ENCODE results near the gene BBS2. TPM values are rescaled to one million over a fixed set of nuclear protein-coding genes. Genes with fewer than 3 reads are reported as not detected.

The BBS2 gene
- polyA plus RNA-seq, 3 donors from 2014 or later, result 16.9 to 25.6 (median 19.2) TPM

DNA sequence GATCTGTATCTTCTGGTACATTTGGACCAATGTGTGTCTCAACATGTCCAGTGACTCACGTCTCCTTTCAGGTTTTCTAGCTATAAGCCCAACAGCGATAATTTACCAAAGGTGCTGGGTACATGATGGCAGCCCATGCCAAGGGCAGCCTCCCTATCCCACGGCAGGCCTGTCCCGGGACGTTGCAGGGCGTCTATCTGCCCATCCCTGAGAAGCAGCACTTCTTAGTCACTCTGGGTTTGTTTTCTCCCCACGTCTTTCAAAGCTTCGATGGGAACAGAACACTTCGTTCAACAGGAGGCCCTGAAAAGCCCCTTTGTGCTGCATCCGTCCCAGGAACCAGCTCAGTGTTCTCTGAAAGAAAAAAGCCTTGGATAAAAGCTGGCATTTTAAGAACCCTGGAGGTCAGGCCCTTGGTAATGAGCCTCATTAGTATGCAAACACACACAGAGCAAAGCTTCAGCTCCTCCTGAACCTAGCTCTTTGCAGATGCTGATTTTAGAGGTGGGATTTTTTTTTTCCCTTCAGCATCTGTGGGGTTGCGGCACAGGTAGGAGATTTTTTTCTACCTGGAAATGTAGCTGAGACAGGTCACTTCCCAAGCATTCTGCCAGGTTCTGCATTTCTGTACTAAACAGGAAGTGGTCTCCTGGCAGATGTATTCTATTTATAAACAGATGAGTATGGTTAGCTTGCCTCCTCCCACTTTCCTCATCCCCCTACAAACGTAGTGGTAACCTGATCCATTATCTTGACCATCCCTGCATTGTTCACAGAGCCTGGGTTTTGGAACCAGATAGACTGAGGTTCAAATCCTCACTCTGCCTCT is 27.5 kb upstream of the BBS2 start:
- Mint-ChIP-seq H3K27me3 (ENCODE audit: low read depth in 3 of 3) (peaks cover 0 to 5% (median 4%) of the 10 kb centered on the region in 3 donors), H3K27ac (no peak overlapping the region), H3K9me3 (no peaks in the 10 kb centered on the region), H3K4me1 (peaks cover 4 to 11% of the 10 kb centered on the region in 2 donors), H3K36me3 (no peaks in the 10 kb centered on the region), H3K4me3 (no peak overlapping the region)
- DNase-seq, result no peak

DNA sequence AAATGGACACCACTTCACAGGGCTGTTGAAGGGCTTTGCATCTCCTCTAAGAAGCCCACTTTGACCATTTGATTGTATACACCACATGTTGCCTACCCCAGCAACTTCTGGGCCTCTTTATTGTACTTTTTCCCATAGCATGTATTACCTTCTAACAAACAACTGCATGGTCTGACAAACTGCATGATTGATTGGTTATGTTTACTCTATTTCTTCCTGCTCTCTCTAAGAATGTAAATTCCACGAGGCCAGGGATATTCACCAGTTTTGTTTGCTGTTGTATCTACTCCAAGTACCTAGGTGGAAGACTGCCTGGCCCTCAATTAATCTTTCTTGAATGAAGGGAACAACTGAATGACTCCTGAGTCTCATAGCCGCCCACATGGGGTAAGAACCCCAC is 22.2 kb upstream of the BBS2 start:
- Mint-ChIP-seq H3K9me3 (no peaks in the 10 kb centered on the region), H3K27me3 (ENCODE audit: low read depth in 3 of 3) (peaks cover 3 to 10% (median 9%) of the 10 kb centered on the region in 3 donors), H3K4me3 (no peak overlapping the region), H3K36me3 (no peaks in the 10 kb centered on the region), H3K4me1 (no peaks in the 10 kb centered on the region), H3K27ac (no peak overlapping the region)
- DNase-seq, result no peak

DNA sequence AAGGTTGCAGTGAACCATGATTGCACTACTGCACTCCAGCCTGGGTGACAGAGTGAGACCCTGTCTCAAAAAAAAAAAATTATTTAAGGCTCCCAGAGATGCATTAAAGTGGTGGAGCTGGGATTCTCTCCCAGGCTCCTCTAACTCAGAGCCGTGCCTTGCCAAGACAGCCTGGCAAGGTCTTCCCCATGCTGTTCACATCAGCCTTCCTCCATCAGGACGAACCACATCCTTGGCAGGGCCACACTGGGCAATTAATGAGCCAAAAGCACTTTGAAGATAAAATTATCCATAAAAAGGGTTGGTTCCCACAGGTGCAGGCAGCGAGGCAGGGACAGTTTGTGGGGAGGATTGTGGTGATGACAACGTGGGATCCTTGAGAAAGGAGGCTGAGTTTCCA is 19.8 kb upstream of the BBS2 start:
- no peaks in the 10 kb centered on the region for H3K9me3 Mint-ChIP-seq
- H3K36me3 Mint-ChIP-seq, result no peaks in the 10 kb centered on the region
- H3K4me1 Mint-ChIP-seq, result no peaks in the 10 kb centered on the region
- DNase-seq, result no peak
- H3K27ac Mint-ChIP-seq, result no peak overlapping the region
- peaks cover 3 to 15% (median 9%) of the 10 kb centered on the region in 3 donors for H3K27me3 Mint-ChIP-seq (ENCODE audit: low read depth in 3 of 3)
- H3K4me3 Mint-ChIP-seq, result no peak overlapping the region

DNA sequence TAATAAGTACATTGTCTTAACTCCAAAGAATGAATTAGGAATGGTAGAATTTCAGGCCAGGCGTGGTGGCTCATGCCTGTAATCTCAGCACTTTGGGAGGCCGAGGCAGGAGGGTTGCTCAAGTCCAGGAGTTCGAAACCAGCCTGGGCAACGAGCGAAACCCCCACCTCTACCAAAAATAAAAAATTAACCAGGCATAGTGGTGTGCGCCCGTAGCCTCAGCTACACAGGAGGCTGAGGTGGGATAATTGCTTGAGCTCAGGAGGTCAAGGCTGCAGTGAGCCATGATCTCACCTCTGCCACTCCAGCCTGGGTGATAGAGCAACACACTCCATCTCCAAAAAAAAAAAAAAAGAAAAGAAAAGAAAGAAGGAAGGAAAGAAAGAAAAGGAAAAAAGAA is 18.5 kb upstream of the BBS2 start:
- Mint-ChIP-seq H3K9me3 (no peaks in the 10 kb centered on the region), H3K27ac (no peak overlapping the region), H3K27me3 (ENCODE audit: low read depth in 3 of 3) (peaks cover 3 to 15% (median 9%) of the 10 kb centered on the region in 3 donors), H3K4me3 (no peak overlapping the region), H3K36me3 (no peaks in the 10 kb centered on the region), H3K4me1 (no peaks in the 10 kb centered on the region)
- no peak for DNase-seq

DNA sequence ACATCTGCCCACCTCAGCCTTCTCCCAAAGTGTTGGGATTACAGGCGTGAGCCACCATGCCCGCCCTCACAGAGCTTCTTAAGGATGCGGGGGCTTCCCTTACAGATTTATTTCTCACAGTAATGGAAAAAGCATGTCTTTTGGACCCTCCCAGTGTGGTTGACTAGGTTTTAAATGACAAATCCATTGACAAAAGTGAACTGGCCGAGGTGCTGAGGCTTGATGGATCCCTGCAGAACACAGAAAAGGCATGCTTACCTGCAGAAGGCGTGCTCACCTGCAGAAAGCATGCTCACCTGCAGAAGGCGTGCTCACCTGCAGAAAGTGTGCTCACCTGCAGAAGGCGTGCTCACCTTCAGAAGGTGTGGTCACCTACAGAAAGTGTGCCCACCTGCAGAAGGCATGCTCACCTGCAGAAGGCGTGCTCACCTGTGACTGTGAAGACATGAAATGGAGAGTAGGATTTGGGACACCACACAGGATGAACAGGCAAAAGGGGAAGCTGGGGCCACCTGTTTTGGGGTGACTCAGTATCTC is 15.1 kb upstream of the BBS2 start:
- no peak overlapping the region for H3K4me3 Mint-ChIP-seq
- H3K4me1 Mint-ChIP-seq, result no peaks in the 10 kb centered on the region
- H3K27me3 Mint-ChIP-seq (ENCODE audit: low read depth in 3 of 3), result peaks cover 0 to 11% (median 3%) of the 10 kb centered on the region in 3 donors
- H3K9me3 Mint-ChIP-seq, result no peaks in the 10 kb centered on the region
- DNase-seq, result no peak
- no peak overlapping the region for H3K27ac Mint-ChIP-seq
- H3K36me3 Mint-ChIP-seq, result peaks cover 0 to 5% (median 0%) of the 10 kb centered on the region in 3 donors

DNA sequence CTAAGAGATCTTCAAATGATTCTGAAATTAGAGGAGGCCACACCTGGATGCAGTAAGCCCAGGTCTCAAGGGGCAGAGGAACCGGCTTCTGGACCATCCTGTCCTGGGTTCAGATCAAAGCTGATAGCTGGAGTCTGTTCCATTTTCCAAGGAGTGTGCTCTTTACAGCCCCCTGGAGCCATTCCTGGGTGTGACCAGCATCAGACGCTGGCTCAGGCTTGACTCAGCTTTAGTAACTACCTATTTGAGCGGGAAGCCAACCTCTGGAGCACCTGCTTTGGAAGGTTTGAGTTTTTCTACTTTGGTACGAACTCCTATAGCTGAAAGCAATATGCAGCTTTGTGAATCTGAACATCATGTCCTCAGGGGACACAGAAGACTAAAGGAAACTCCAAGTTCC is 12.9 kb upstream of the BBS2 start:
- Mint-ChIP-seq H3K27ac (no peak overlapping the region), H3K36me3 (peaks cover 0 to 5% (median 0%) of the 10 kb centered on the region in 3 donors), H3K9me3 (no peaks in the 10 kb centered on the region), H3K4me3 (no peak overlapping the region), H3K4me1 (no peaks in the 10 kb centered on the region), H3K27me3 (ENCODE audit: low read depth in 3 of 3) (peaks cover 0 to 6% (median 3%) of the 10 kb centered on the region in 3 donors)
- DNase-seq, result no peak

DNA sequence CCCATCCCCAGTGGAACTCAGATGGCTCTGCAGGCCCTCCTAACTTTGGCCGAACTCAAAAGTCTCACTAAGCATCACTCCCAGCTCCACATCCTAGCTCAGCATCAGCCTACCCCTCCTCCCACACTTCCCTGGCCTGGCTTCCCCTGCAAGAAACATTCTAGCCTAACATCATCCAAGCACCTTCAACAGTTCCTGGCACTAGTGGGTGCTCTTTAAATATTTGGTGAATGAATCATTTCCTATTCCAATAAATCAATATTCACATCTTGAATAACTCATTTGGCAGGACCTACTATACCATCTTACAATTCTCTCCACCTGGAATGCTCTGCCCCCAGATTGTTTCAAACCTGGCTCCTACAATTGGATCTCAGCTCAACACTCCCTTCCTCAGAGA is 11.0 kb upstream of the BBS2 start:
- peaks cover 0 to 5% (median 0%) of the 10 kb centered on the region in 3 donors for H3K36me3 Mint-ChIP-seq
- H3K4me1 Mint-ChIP-seq, result no peaks in the 10 kb centered on the region
- H3K9me3 Mint-ChIP-seq, result no peaks in the 10 kb centered on the region
- no peak for DNase-seq
- no peak overlapping the region for H3K27ac Mint-ChIP-seq
- H3K27me3 Mint-ChIP-seq (ENCODE audit: low read depth in 3 of 3), result peaks cover 0 to 3% (median 3%) of the 10 kb centered on the region in 3 donors
- no peak overlapping the region for H3K4me3 Mint-ChIP-seq

DNA sequence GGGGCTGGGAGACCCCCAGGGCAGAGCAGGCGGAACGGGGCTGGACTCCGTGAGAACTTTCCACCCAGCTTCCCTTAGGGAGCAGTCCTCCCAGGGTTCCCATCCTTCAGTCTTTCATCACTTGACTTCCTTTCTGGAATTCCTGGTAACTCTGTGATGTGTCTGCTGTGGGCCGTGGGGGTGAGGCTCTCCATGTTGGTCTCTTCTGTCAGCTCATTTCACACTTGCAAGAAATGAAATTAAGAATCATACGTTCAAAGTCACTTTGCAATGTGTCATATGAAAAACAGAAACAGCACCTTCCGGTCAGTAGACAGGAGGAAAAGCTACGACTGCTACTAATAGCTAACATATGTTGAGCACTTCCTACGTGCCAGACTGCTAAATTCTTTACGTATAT is 5.4 kb upstream of the BBS2 start:
- Mint-ChIP-seq H3K27me3 (ENCODE audit: low read depth in 3 of 3) (peaks cover under 1 to 2% (median under 1%) of the 10 kb centered on the region in 3 donors), H3K9me3 (no peaks in the 10 kb centered on the region), H3K4me3 (no peak overlapping the region), H3K27ac (no peak overlapping the region), H3K36me3 (no peaks in the 10 kb centered on the region), H3K4me1 (peaks cover 6 to 8% of the 10 kb centered on the region in 2 donors)
- DNase-seq, result no peak

DNA sequence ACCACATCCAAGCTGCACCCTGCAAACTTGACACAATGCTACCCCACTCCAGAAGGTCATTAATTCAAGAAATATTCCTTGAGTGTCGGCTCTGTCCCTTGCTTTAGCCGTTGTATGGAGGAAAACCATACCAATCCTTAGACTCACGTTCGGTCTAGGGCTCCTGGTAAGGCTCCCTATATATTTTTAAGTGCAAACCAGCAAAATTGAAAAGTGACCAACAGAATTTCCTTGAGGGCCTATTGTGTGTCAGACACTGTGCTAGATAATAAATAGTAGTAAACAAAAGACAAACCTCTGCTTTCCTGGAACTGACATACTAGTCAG is 390 bp upstream of the BBS2 start:
- H3K36me3 Mint-ChIP-seq, result no peaks in the 10 kb centered on the region
- H3K9me3 Mint-ChIP-seq, result no peaks in the 10 kb centered on the region
- DNase-seq, result no peak
- peak overlapping the region; percentile 50 to 90 (median 84) for H3K27ac Mint-ChIP-seq
- H3K4me1 Mint-ChIP-seq, result peaks cover 16 to 22% of the 10 kb centered on the region in 2 donors
- H3K4me3 Mint-ChIP-seq, result peak overlapping the region; percentile 84 to 90 (median 87)
- H3K27me3 Mint-ChIP-seq (ENCODE audit: low read depth in 3 of 3), result peaks cover 9 to 11% (median 10%) of the 10 kb centered on the region in 3 donors

DNA sequence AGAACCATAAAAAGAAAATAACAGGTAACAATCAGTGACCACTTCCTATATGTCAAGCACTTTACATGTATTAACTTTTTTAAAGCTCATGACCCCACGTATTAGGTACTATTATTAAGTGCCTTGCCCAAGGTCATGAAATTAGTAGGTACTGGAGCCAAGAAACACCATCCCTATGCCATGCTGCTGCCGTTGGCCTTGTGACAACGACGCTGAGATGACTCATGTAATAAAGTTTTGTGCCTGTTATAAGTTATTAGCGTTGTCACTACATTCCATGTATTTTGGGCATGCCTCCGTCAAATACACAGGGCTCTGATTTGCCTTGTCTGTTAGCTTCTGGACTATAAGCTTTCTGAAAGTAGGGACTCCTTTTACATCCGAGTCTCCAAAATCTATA is 1.4 kb downstream of the BBS2 start:
- peak overlapping the region in 4 of 6 donors; percentile 26 to 56 (median 40) for H3K27ac Mint-ChIP-seq
- no peaks in the 10 kb centered on the region for H3K9me3 Mint-ChIP-seq
- no peak for DNase-seq
- peaks cover 9 to 11% (median 10%) of the 10 kb centered on the region in 3 donors for H3K27me3 Mint-ChIP-seq (ENCODE audit: low read depth in 3 of 3)
- no peaks in the 10 kb centered on the region for H3K36me3 Mint-ChIP-seq
- peak overlapping the region; percentile 68 to 90 (median 87) for H3K4me3 Mint-ChIP-seq
- peaks cover 24 to 26% of the 10 kb centered on the region in 2 donors for H3K4me1 Mint-ChIP-seq

DNA sequence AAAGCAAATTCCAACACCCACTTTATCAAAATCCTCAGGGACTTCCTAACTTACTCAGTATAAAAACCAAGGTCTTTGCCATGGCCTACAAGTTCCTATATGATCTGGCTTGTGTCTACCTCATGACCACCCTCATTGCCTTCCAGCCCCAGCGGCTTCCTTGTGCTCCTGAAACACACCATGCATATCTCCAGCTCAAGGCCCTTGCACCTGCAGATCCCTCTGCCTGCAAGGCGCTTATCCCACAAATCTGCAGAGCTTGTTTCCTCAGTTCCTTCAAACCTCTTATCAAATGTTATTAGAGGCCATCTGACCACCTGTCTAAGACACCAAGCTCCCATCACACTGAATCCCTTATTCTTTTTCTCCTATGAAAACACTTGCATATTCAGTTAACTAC is 2.6 kb downstream of the BBS2 start:
- Mint-ChIP-seq H3K4me3 (no peak overlapping the region), H3K9me3 (no peaks in the 10 kb centered on the region), H3K27ac (peak overlapping the region in 1 of 6 donors; percentile 2), H3K4me1 (peaks cover 26 to 27% of the 10 kb centered on the region in 2 donors), H3K36me3 (peaks cover 0 to 3% (median 0%) of the 10 kb centered on the region in 3 donors), H3K27me3 (ENCODE audit: low read depth in 3 of 3) (peaks cover 9 to 11% (median 10%) of the 10 kb centered on the region in 3 donors)
- no peak for DNase-seq

DNA sequence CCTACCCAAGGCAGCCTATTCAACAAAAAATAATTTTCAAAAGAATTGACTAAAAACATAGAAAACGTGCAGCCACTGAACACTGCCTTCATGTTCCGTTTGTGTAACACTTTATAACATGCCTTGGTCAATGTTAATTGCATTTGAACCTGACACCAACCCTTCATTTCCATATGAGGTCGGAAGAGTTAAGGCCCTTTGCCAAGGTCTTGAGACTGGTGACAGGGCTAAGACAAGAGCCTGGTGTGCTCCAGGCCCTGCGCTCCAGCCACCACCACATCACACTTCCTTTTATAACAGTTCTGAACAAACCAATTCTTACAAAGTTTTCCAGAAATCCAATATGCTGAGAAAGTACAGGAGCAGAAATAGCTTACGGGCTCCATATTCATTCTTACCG is 4.2 kb downstream of the BBS2 start:
- no peak overlapping the region for H3K4me3 Mint-ChIP-seq
- H3K36me3 Mint-ChIP-seq, result peaks cover 1 to 13% (median 6%) of the 10 kb centered on the region in 3 donors
- H3K27ac Mint-ChIP-seq, result no peak overlapping the region
- no peaks in the 10 kb centered on the region for H3K9me3 Mint-ChIP-seq
- peaks cover 23 to 26% of the 10 kb centered on the region in 2 donors for H3K4me1 Mint-ChIP-seq
- DNase-seq, result no peak
- H3K27me3 Mint-ChIP-seq (ENCODE audit: low read depth in 3 of 3), result peaks cover 8 to 11% (median 10%) of the 10 kb centered on the region in 3 donors

DNA sequence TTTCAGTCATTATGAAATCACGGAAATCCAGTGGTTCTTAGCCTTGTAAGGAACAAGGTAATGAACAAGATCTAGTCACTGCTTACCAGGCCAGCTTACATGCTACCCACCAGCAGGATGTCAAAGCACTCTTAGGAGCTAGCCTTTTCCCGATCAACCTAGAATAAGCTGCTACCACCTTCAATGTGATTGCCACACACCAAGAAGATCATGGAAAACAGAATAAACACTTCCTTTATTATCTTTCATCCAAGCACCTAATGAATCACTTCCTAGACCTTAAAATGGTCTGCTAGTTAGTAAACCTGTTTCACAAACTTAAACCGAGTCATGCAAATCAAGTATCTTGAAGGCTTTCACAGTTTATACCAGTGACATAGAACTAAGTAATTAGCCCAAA is 5.0 kb downstream of the BBS2 start:
- Mint-ChIP-seq H3K9me3 (no peaks in the 10 kb centered on the region), H3K27ac (peak overlapping the region in 2 of 6 donors; percentile 6 to 26), H3K4me1 (peaks cover 16 to 18% of the 10 kb centered on the region in 2 donors), H3K4me3 (no peak overlapping the region), H3K36me3 (peaks cover 5 to 17% (median 11%) of the 10 kb centered on the region in 3 donors), H3K27me3 (ENCODE audit: low read depth in 3 of 3) (peaks cover 5 to 6% (median 5%) of the 10 kb centered on the region in 3 donors)
- no peak for DNase-seq

DNA sequence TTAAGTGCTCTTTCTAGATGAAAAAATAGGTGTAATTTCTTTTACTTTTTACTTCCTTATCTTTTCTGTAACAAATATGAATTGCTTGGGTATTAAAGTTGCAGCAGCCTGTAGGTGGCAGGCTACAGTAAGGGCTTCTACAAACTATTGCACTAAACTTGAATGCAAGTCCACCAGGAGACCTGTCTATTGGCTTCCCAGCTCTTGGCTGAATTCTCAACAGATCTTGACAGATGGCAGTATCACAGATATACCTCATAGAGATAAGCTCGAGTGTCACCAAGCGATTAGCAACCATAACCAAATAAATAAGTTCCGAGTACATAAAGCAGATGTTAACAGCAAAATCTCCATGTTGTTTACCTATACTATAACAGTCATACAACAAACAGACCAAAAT is 5.9 kb downstream of the BBS2 start:
- Mint-ChIP-seq H3K9me3 (no peaks in the 10 kb centered on the region), H3K4me1 (peaks cover 15 to 16% of the 10 kb centered on the region in 2 donors), H3K27ac (peak overlapping the region in 2 of 6 donors; percentile 46), H3K27me3 (ENCODE audit: low read depth in 3 of 3) (no peaks in the 10 kb centered on the region), H3K4me3 (no peak overlapping the region), H3K36me3 (peaks cover 8 to 23% (median 14%) of the 10 kb centered on the region in 3 donors)
- peak; percentile 38 to 53 (median 39) for DNase-seq

Data from immature natural killer cell (primary cell).